Aorta (tissue), 5 donors: Measurements from ENCODE around the gene TCL1B. TPM values are rescaled to one million over a fixed set of nuclear protein-coding genes. Genes with fewer than 3 reads are reported as not detected.
"Not testable (repeated sequence)": the region's sequence is repeated elsewhere in the genome, so short reads cannot be mapped to it uniquely, and the experiment has no call there.

Experiments used
- ATAC-seq: fragments of 200-7000 bp; cut with Tn5 transposase; one replicate; pipeline ENCODE4 v1.9.1; 2022; ENCODE audit warnings: moderate library complexity; ENCODE audit not compliant: low FRiP score
- DNase-seq, 2 donors: peaks; one replicate each; pipeline ENCODE4 v3.0.0-alpha.2; 2020
- H3K27ac ChIP-seq, 2 donors: one replicate each; pipeline ENCODE4 v1.5.1; 2013; ENCODE audit warnings: low read length in 2 of 2, mild to moderate bottlenecking in 2 of 2, moderate library complexity in 2 of 2, control low read depth in 1 of 2, inconsistent platforms in 1 of 2, low read depth in 1 of 2
- H3K27me3 ChIP-seq, 2 donors: one replicate each; pipeline ENCODE4 v1.6.1; 2013; ENCODE audit warnings: control low read depth in 1 of 2, low read length in 1 of 2, mild to moderate bottlenecking in 1 of 2, moderate library complexity in 1 of 2; ENCODE audit not compliant: insufficient read depth in 2 of 2, control insufficient read depth in 1 of 2
- H3K36me3 ChIP-seq, 2 donors: one replicate each; pipeline ENCODE4 v1.6.1; 2013; ENCODE audit warnings: control low read depth in 1 of 2, low read length in 1 of 2, mild to moderate bottlenecking in 1 of 2; ENCODE audit not compliant: insufficient read depth in 2 of 2, control insufficient read depth in 1 of 2
- H3K4me1 ChIP-seq, 2 donors: one replicate each; pipeline ENCODE4 v1.6.1; 2013; ENCODE audit warnings: low read length in 2 of 2, control low read depth in 1 of 2, mild to moderate bottlenecking in 1 of 2, moderate library complexity in 1 of 2; ENCODE audit not compliant: insufficient read depth in 2 of 2, control insufficient read depth in 1 of 2
- H3K4me3 ChIP-seq, 2 donors: one replicate each; pipeline ENCODE4 v1.5.1; 2013; ENCODE audit warnings: low read length in 2 of 2, control low read depth in 1 of 2, mild to moderate bottlenecking in 1 of 2
- H3K9me3 ChIP-seq: one replicate; pipeline ENCODE4 v1.6.1; 2013; ENCODE audit warnings: mild to moderate bottlenecking, low read length; ENCODE audit not compliant: control insufficient read depth
- WGBS, 2 donors: extraction: QIAGEN DNeasy Blood & Tissue Kit; methylation state at CpG; one replicate each; pipeline ENCODE4 v1.1.7; 2013; 5-methylcytosine and 5-hydroxymethylcytosine counted together
- intact Hi-C, 2 donors: fragments of 100-400 bp; cut with DNase I; formaldehyde crosslinking; loops; one replicate each; pipeline versions ENCODE4 v1.14.2 to v1.15.0; 2022
- polyA plus RNA-seq, 2 donors: library from polyadenylated mRNA; stranded (reverse); fragments of 200-250 nt; gene quantifications; one replicate each; pipeline ENCODE4 v1.2.3, GENCODE V29; 2013
- total RNA-seq, 2 donors: library from RNA; stranded (reverse); fragmentation: NEBNext Ultra II Directional; extraction: Animal tissue kit (Norgen Biotek cat#: 25700); gene quantifications; one replicate each; pipeline ENCODE4 v1.2.1, GENCODE V29; 2021
- donor health status: healthy with polysubstance abuse.
- donor health status: Bipolar disorder and iron deficiency.
- donor health status: DM: no; HTN: no; CAD: no.
- donor health status: DM: no; HTN: no; CAD: no.
- donor health status: DM: yes; HTN: yes; CAD: no.

TCL1B gene
- total and polyA plus RNA-seq, 4 donors = not detected

DNA sequence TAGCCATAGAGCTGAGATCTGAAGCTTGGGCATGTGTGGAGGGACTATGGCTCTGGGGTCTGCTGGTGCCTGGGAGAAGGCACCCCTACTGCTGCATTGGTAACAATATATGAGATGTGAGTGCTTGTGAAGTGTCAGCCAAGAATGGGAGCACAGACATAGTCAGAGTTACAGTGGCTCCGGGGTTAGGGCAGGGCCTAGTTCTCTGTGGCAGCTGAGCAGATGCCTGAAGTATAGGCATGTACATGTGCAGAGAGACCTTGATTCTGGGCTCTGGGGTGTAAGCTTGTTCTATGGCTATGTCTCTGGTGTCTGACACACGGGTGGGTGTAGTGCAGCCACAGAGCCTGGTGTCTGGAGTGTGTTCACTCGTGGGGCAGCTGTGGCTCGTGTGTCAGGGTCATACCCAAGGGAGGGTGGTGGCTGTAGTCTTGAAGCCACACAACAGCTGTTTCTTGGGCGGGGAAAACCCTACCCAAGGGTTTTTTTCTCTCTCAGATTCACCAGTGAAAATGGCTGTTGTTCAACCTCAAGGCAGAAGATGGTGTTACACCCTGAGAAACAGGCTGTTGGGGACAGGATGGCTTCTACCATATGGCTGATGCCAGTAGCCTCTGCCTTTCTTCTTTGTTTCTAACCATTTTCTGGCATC, 39.6 kb downstream of the TCL1B start:
- Histone ChIP-seq H3K4me3 (no peak overlapping the region), H3K27me3 (no peaks in the 10 kb centered on the region), H3K36me3 (no peaks in the 10 kb centered on the region), H3K4me1 (no peaks in the 10 kb centered on the region), H3K9me3 (peaks cover 4% of the 10 kb centered on the region), H3K27ac (no peak overlapping the region)
- DNase-seq = no peak
- WGBS, 2 donors = 64 to 66% methylated on average over 5 of the region's 5 CpGs
- ATAC-seq = no peak
- intact Hi-C loops = no loop called here

GRCh38 chr14:95727056-95727700, 41.0 kb downstream of the TCL1B start:
- intact Hi-C loops = no loop called here
- ATAC-seq = no peak
- Histone ChIP-seq H3K9me3 (peaks cover 4% of the 10 kb centered on the region), H3K27ac (no peak overlapping the region), H3K4me1 (no peaks in the 10 kb centered on the region), H3K36me3 (no peaks in the 10 kb centered on the region), H3K27me3 (no peaks in the 10 kb centered on the region), H3K4me3 (no peak overlapping the region)
- no peak for DNase-seq
- WGBS, 2 donors = 63 to 77% methylated on average over 6 of the region's 6 CpGs

GRCh38 chr14:95729402-95730028, 43.3 kb downstream of the TCL1B start:
- ATAC-seq, H3K4me1 ChIP-seq, H3K9me3 ChIP-seq, DNase-seq, H3K4me3 ChIP-seq, H3K36me3 ChIP-seq, H3K27ac ChIP-seq, H3K27me3 ChIP-seq, intact Hi-C loops: not testable (repeated sequence)
- 70 to 78% methylated on average over 8 of the region's 8 CpGs for WGBS, 2 donors

DNA sequence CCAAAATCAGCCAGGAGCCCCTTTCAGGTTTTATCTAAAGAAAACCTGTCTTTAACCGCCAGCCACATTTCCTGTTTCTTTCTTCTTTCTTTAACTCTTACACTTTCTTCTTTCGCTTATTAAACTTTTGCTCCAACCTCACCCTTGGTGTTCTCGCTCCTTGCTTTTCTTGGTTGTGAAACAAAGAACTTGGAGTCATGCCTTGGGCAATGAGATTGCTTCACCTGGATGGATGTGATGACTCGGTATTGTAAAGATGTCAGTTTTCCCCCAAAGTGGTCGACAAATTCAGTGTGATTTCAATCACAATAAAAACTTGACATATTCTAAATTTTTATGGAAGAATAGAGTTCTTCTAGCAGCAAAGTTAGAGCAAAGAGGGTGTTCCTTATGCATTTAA, 43.9 kb downstream of the TCL1B start:
- Histone ChIP-seq H3K36me3 (no peaks in the 10 kb centered on the region), H3K4me3 (no peak overlapping the region), H3K9me3 (no peaks in the 10 kb centered on the region), H3K27ac (no peak overlapping the region), H3K27me3 (no peaks in the 10 kb centered on the region), H3K4me1 (no peaks in the 10 kb centered on the region)
- ATAC-seq = no peak
- intact Hi-C loops = no loop called here
- no peak for DNase-seq
- 83 to 86% methylated on average over 5 of the region's 5 CpGs for WGBS, 2 donors

GRCh38 chr14:95733212-95733611, 47.0 kb downstream of the TCL1B start:
- no peaks in the 10 kb centered on the region for H3K9me3 ChIP-seq
- H3K27me3 ChIP-seq = no peaks in the 10 kb centered on the region
- ATAC-seq (no peak), DNase-seq (no peak)
- intact Hi-C loops = no loop called here
- WGBS, 2 donors = 91 to 92% methylated on average over 1 of the region's 1 CpG
- H3K27ac ChIP-seq = no peak overlapping the region
- no peaks in the 10 kb centered on the region for H3K36me3 ChIP-seq
- H3K4me1 ChIP-seq = no peaks in the 10 kb centered on the region
- no peak overlapping the region for H3K4me3 ChIP-seq

DNA sequence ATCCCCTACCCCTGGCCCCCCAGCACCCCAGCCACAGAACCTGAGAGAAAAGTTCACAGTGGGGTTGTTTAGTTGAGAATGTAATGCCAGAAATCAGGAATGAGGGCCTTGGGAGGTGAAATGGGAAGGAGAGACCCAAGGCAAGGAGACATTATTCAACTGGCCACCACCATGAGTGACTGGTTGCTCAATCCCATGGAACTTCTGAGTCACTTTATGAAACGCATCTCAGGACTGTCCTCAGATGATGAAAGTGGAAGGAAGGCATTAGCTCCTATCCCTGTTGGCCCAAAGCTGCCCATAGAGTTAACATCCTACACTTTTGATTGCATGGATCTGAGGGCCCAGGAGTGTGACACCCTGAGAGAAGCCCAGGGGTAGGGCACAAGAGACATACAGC, 53.1 kb downstream of the TCL1B start:
- no peak for ATAC-seq
- no peak for DNase-seq
- Histone ChIP-seq H3K4me3 (no peak overlapping the region), H3K4me1 (no peaks in the 10 kb centered on the region), H3K27me3 (no peaks in the 10 kb centered on the region), H3K27ac (no peak overlapping the region), H3K9me3 (peaks cover 1% of the 10 kb centered on the region), H3K36me3 (no peaks in the 10 kb centered on the region)
- WGBS, 2 donors = 83 to 100% methylated on average over 1 of the region's 1 CpG
- intact Hi-C loops = no loop called here

- no peak for DNase-seq
- intact Hi-C loops = no loop called here
- 18 to 22% methylated on average over 5 of the region's 5 CpGs for WGBS, 2 donors
These were observed 54.8 kb downstream of the TCL1B start for GRCh38 chr14:95741038-95741490.

DNA sequence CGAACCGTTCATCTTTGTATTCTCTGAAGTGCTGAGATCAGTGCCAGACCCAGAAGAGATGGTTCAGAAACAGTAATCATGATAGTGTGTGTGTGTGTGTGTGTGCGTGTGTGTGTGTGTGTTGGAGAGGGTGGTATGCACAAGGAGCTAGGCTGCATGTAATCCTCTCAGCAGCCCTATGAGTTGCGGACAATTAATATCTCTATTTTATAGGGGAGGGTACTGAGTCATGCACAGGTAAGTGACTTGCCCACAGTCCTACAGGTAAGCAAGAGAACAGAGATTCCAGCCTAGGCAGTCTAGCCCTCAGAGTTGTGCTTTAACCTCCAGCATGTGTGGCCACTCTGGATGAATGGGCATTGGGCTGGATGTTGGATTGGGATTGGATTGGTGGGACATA, 55.6 kb downstream of the TCL1B start:
- Histone ChIP-seq H3K27ac (no peak overlapping the region), H3K27me3 (no peaks in the 10 kb centered on the region), H3K9me3 (peaks cover 1% of the 10 kb centered on the region), H3K4me3 (no peak overlapping the region), H3K4me1 (no peaks in the 10 kb centered on the region), H3K36me3 (no peaks in the 10 kb centered on the region)
- no peak for DNase-seq
- 78 to 89% methylated on average over 4 of the region's 4 CpGs for WGBS, 2 donors
- ATAC-seq = no peak
- intact Hi-C loops = no loop called here

More at GRCh38 chr14:95741038-95741490, 54.8 kb downstream of the TCL1B start:
- Histone ChIP-seq H3K36me3 (no peaks in the 10 kb centered on the region), H3K4me3 (no peak overlapping the region), H3K27ac (no peak overlapping the region), H3K4me1 (no peaks in the 10 kb centered on the region), H3K27me3 (no peaks in the 10 kb centered on the region), H3K9me3 (peaks cover 1% of the 10 kb centered on the region)
- ATAC-seq = no peak
